K562 (cell line): Measurements from ENCODE around the gene AGAP1. TPM values are rescaled to one million over a fixed set of nuclear protein-coding genes. Genes with fewer than 3 reads are reported as not detected.

Experiments used
- ATAC-seq: fragments of 200-7000 bp; cut with Tn5 transposase; 3 replicates; pipeline ENCODE4 v1.9.1; 2020; ENCODE audit warnings: moderate library complexity
- BruUV-seq: library from RNA; stranded (reverse); fragments of 400-500 nt; replicated peaks from 2 replicates; lab custom pipeline; 2021; lab: Mats Ljungman, UMichigan
- CTCF ChIA-PET: fragments of 300-600 bp; formaldehyde crosslinking; extraction: SDS; loops from one replicate; lab custom pipeline; 2021; ENCODE audit warnings: low intra/inter-chr PET ratio; lab: Yijun Ruan, JAX
- POLR2A ChIA-PET: fragments of 300-600, 350-650 bp; sonication (Branson Sonifier 250); formaldehyde crosslinking; extraction: SDS; loops from one replicate; lab custom pipeline; 2021; ENCODE audit warnings: antibody characterized with exemption, inconsistent platforms; lab: Yijun Ruan, JAX
- DNase-seq, 4 experiments: peaks; one replicate each; pipeline versions ENCODE4 v3.0.0 to v3.0.0-alpha.2; 2011 to 2018; ENCODE audit warnings: low spot score in 3 of 4, mixed read lengths in 3 of 4; ENCODE audit errors: extremely low read depth in 1 of 4
- FAIRE-seq: peaks from 2 replicates; lab custom pipeline; 2011; peaks lifted over from hg19 to GRCh38; lab: Jason Lieb, UNC
- H2AFZ ChIP-seq: 2 replicates; pipeline ENCODE4 v1.6.0; 2011; ENCODE audit warnings: low read depth, low read length, control low read depth, inconsistent platforms
- H3K27ac ChIP-seq: fragments of 200-600 bp; 3 replicates; pipeline ENCODE4 v1.8.0; 2011; ENCODE audit warnings: low read depth, mild to moderate bottlenecking, control low read depth, inconsistent platforms, low read length, moderate library complexity, mixed read lengths; ENCODE audit errors: extremely low read depth
- H3K27me3 ChIP-seq, 2 experiments: fragments of 300-600 bp in 1 of 2; 2 replicates in 1 of 2; 3 replicates in 1 of 2; pipeline versions ENCODE4 v1.6.0 to v1.8.0; 2011; ENCODE audit warnings: inconsistent platforms in 2 of 2, low read length in 2 of 2, mild to moderate bottlenecking in 1 of 2, mixed read lengths in 1 of 2, moderate library complexity in 1 of 2; ENCODE audit not compliant: control insufficient read depth in 2 of 2, insufficient read depth in 2 of 2
- H3K36me3 ChIP-seq: fragments of 300-600 bp; 3 replicates; pipeline ENCODE4 v1.8.0; 2011; ENCODE audit warnings: mild to moderate bottlenecking, low read length, inconsistent platforms; ENCODE audit not compliant: control insufficient read depth, insufficient read depth
- H3K4me1 ChIP-seq, 2 experiments: fragments of 200-600 bp in 1 of 2; replicated peaks in 1 of 2; 2 replicates in 1 of 2; 3 replicates in 1 of 2; pipeline versions ENCODE4 v1.5.1 to v1.8.0; 2011; ENCODE audit warnings: inconsistent platforms in 2 of 2, low read length in 2 of 2, mild to moderate bottlenecking in 1 of 2, mixed read lengths in 1 of 2, moderate library complexity in 1 of 2; ENCODE audit not compliant: control insufficient read depth in 2 of 2, insufficient read depth in 2 of 2
- H3K4me2 ChIP-seq: 2 replicates; pipeline ENCODE4 v1.6.1; 2011; ENCODE audit warnings: low read length, control low read depth, inconsistent platforms, mixed read lengths; ENCODE audit not compliant: insufficient read depth
- H3K4me3 ChIP-seq: fragments of 200-600 bp; sonication (generic), shearing (Covaris generic); 2 replicates; pipeline ENCODE4 v1.5.1; 2016; ENCODE audit warnings: control low read depth, inconsistent platforms
- H3K79me2 ChIP-seq: fragments of 200-600 bp; 3 replicates; pipeline ENCODE4 v1.8.0; 2011; ENCODE audit warnings: low read length, inconsistent platforms; ENCODE audit not compliant: control insufficient read depth, insufficient read depth
- H3K9ac ChIP-seq, 2 experiments: 2 replicates each; pipeline versions ENCODE4 v1.6.0 to v1.6.1; 2011; ENCODE audit warnings: low read depth in 2 of 2, low read length in 2 of 2, control low read depth in 1 of 2, inconsistent platforms in 1 of 2, mild to moderate bottlenecking in 1 of 2, mixed read lengths in 1 of 2; ENCODE audit not compliant: insufficient read depth in 1 of 2
- H3K9me1 ChIP-seq: one replicate; pipeline ENCODE4 v1.6.0; 2011; ENCODE audit warnings: inconsistent platforms, mild to moderate bottlenecking, low read length, moderate library complexity; ENCODE audit not compliant: control insufficient read depth, insufficient read depth
- H3K9me3 ChIP-seq: replicated peaks from 2 replicates; pipeline ENCODE4 v1.5.1; 2011; ENCODE audit warnings: low read depth, low read length, inconsistent platforms; ENCODE audit not compliant: control insufficient read depth, insufficient read depth
- H4K20me1 ChIP-seq: replicated peaks from 2 replicates; pipeline ENCODE4 v1.6.1; 2011; ENCODE audit warnings: low read length, inconsistent platforms, mixed read lengths; ENCODE audit not compliant: control insufficient read depth, insufficient read depth
- BRCA1 ChIP-seq, 2 experiments: fragments of 450-650 bp in 1 of 2; sonication (generic) in 1 of 2; formaldehyde crosslinking in 1 of 2; IDR thresholded peaks; 2 replicates each; pipeline versions ENCODE4 v1.5.0 to v1.6.1; 2017 to 2020; ENCODE audit warnings: mild to moderate bottlenecking in 1 of 2, missing genetic modification reagents in 1 of 2
- HDGF ChIP-seq: fragments of 450-650 bp; IDR thresholded peaks from 2 replicates; pipeline ENCODE4 v1.6.1; 2016
- KLF6 ChIP-seq: fragments of 250-450 bp; sonication (Bioruptor Pico); IDR thresholded peaks from 2 replicates; pipeline ENCODE4 v1.4.0; 2020; ENCODE audit warnings: mild to moderate bottlenecking, moderate library complexity, borderline replicate concordance
- LEF1 ChIP-seq: fragments of 450-650 bp; IDR thresholded peaks from 2 replicates; pipeline ENCODE4 v1.6.1; 2016; ENCODE audit warnings: mild to moderate bottlenecking
- MCM2 ChIP-seq: fragments of 450-650 bp; IDR thresholded peaks from 2 replicates; pipeline ENCODE4 v1.6.1; 2017; ENCODE audit warnings: low read depth, mild to moderate bottlenecking
- MEIS2 ChIP-seq: fragments of 450-650 bp; IDR thresholded peaks from 2 replicates; pipeline ENCODE4 v1.6.1; 2014; ENCODE audit warnings: mild to moderate bottlenecking; ENCODE audit not compliant: partially characterized antibody
- NR2C2 ChIP-seq, 2 experiments: fragments of 200-800 bp in 1 of 2; sonication (Bioruptor generic) in 1 of 2; sonication (generic) in 1 of 2; formaldehyde crosslinking in 1 of 2; IDR thresholded peaks; 2 replicates each; pipeline versions ENCODE4 v1.6.1 to v1.8.0; 2016 to 2022; ENCODE audit warnings: mild to moderate bottlenecking in 1 of 2, missing compliant biosample characterization in 1 of 2, missing genetic modification characterization in 1 of 2, missing genetic modification reagents in 1 of 2
- RBFOX2 ChIP-seq: fragments of 200-400 bp; formaldehyde crosslinking; IDR thresholded peaks from 2 replicates; pipeline ENCODE4 v1.6.1; 2017; ENCODE audit warnings: low read depth, mild to moderate bottlenecking, low read length, moderate library complexity
- SREBF2 ChIP-seq: sonication (generic); formaldehyde crosslinking; IDR thresholded peaks from 2 replicates; pipeline ENCODE4 v1.4.0; 2020; ENCODE audit warnings: mild to moderate bottlenecking, missing genetic modification reagents
- TEAD2 ChIP-seq: fragments of 450-650 bp; IDR thresholded peaks from 2 replicates; pipeline ENCODE4 v1.6.1; 2016; ENCODE audit warnings: missing genetic modification characterization, control low read depth, missing compliant biosample characterization
- ZNF780A ChIP-seq: fragments of 250-450 bp; sonication (Bioruptor Pico); IDR thresholded peaks from 2 replicates; pipeline ENCODE4 v1.5.0; 2021; ENCODE audit warnings: mild to moderate bottlenecking
- WGBS: fragments of 100-300 bp; shearing (Covaris generic); methylation state at CpG from one replicate; pipeline ENCODE4 v1.1.6; 2016; ENCODE audit warnings: low coverage, mixed read lengths; ENCODE audit not compliant: insufficient coverage; ENCODE audit errors: missing lambda C conversion rate; 5-methylcytosine and 5-hydroxymethylcytosine counted together
- in situ Hi-C: fragments of 300-500 bp; cut with MboI; formaldehyde crosslinking; loops from 4 replicates; pipeline ENCODE4 v1.15.0; 2018; ENCODE audit warnings: inconsistent platforms, mixed read lengths
- intact Hi-C: fragments of 100-400 bp; cut with micrococcal nuclease; formaldehyde crosslinking; loops from 2 replicates; pipeline ENCODE4 v1.14.2; 2022
- polyA plus RNA-seq, 8 experiments: library from polyadenylated mRNA; depleted of rRNA in 4 of 8; stranded (reverse) in 5 of 8; unstranded in 3 of 8; fragments of >200 nt; fragmentation: Nextera tagmentation in 2 of 8; fragmentation: Illumina TruSeq in 1 of 8; extraction: Ambion mirVana in 2 of 8; extraction: Trizol in 1 of 8; gene quantifications; 2 replicates each; pipeline versions ENCODE4 v1.2.1 to v1.2.3, GENCODE V29; 2011 to 2014; ENCODE audit warnings: inconsistent platforms in 1 of 8, missing spikeins in 1 of 8
- total RNA-seq, 7 experiments: library from RNA; depleted of rRNA in 6 of 7; stranded (reverse); fragments of >200 nt in 6 of 7; fragmentation: Illumina TruSeq in 2 of 7; extraction: Trizol in 2 of 7; gene quantifications; 2 replicates each; pipeline versions ENCODE4 v1.2.1 to v1.2.3, GENCODE V29; 2011 to 2021; ENCODE audit warnings: low replicate concordance in 1 of 7
- TF ChIP-seq, protein P1 (sequence below): fragments of 450-650 bp; IDR thresholded peaks from 2 replicates; pipeline ENCODE4 v1.7.0; 2016; ENCODE audit warnings: borderline replicate concordance

Gene AGAP1
- total and polyA plus RNA-seq, 9 of the 15 experiments (the other 6 are each of a cell fraction or from before 2014, with no cell fraction given): 1.3 to 24.0 (median 10.6) TPM

- ATAC-seq (no peak), FAIRE-seq (no peak), DNase-seq (no peak)
- in situ Hi-C loops: no loop called here
- no TSS peak for BruUV-seq
- Histone ChIP-seq H3K9ac (no peak overlapping the region), H4K20me1 (0 out of 2 replicates have a peak, but pooled peaks cover 2% of the 10 kb centered on the region), H3K9me3 (no peaks in the 10 kb centered on the region), H3K36me3 (no peaks in the 10 kb centered on the region; the same call in 2 of the 3 replicates), H3K4me1 (no peaks in the 10 kb centered on the region), H3K27me3 (no peaks in the 10 kb centered on the region), H3K4me3 (no peak overlapping the region), H2AFZ (no peak overlapping the region), H3K9me1 (peaks cover 2% of the 10 kb centered on the region), H3K79me2 (no peaks in the 10 kb centered on the region), H3K27ac (no peak overlapping the region), H3K4me2 (no peak overlapping the region)
- 72% methylated on average over 9 of the region's 11 CpGs for WGBS
- intact Hi-C loops: no loop called here
- CTCF ChIA-PET: no interaction called here
- TF ChIP-seq KLF6 (CRISPR knock-in tag): no peak
- no peak for TF ChIP-seq HDGF
- TF ChIP-seq SREBF2 (CRISPR knock-in tag): no peak
- POLR2A ChIA-PET: no interaction called here
Measured at GRCh38 chr2:235976956-235977355, 483.1 kb downstream of the AGAP1 start.

GRCh38 chr2:235977445-235977844, 483.6 kb downstream of the AGAP1 start:
- no peak overlapping the region for H2AFZ ChIP-seq
- BruUV-seq: no TSS peak
- in situ Hi-C loops (no loop called here), intact Hi-C loops (no loop called here)
- H3K4me3 ChIP-seq: no peak overlapping the region
- H3K27me3 ChIP-seq: no peaks in the 10 kb centered on the region
- no peak overlapping the region for H3K4me2 ChIP-seq
- H4K20me1 ChIP-seq: 0 out of 2 replicates have a peak, but pooled peaks cover 2% of the 10 kb centered on the region
- H3K27ac ChIP-seq: no peak overlapping the region
- H3K79me2 ChIP-seq: no peaks in the 10 kb centered on the region
- ChIA-PET CTCF (no interaction called here), POLR2A (no interaction called here)
- no peak for TF ChIP-seq LEF1
- TF ChIP-seq, protein P1, sequence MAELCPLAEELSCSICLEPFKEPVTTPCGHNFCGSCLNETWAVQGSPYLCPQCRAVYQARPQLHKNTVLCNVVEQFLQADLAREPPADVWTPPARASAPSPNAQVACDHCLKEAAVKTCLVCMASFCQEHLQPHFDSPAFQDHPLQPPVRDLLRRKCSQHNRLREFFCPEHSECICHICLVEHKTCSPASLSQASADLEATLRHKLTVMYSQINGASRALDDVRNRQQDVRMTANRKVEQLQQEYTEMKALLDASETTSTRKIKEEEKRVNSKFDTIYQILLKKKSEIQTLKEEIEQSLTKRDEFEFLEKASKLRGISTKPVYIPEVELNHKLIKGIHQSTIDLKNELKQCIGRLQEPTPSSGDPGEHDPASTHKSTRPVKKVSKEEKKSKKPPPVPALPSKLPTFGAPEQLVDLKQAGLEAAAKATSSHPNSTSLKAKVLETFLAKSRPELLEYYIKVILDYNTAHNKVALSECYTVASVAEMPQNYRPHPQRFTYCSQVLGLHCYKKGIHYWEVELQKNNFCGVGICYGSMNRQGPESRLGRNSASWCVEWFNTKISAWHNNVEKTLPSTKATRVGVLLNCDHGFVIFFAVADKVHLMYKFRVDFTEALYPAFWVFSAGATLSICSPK: no peak
- no peak for TF ChIP-seq BRCA1 (IDR thresholded peaks at IDR 0.05)
- no peak for TF ChIP-seq BRCA1 (CRISPR knock-in tag; IDR thresholded peaks at IDR 0.05)
- no peak for TF ChIP-seq NR2C2 (CRISPR knock-in tag; IDR thresholded peaks at IDR 0.05)
- no peak for TF ChIP-seq NR2C2 (tag; IDR thresholded peaks at IDR 0.05)
- TF ChIP-seq TEAD2 (tag): no peak
- TF ChIP-seq MCM2: no peak
- no peak for TF ChIP-seq RBFOX2
- TF ChIP-seq MEIS2: no peak
- TF ChIP-seq ZNF780A (CRISPR knock-in tag): no peak
- H3K9me3 ChIP-seq: no peaks in the 10 kb centered on the region
- FAIRE-seq (no peak), DNase-seq (no peak), ATAC-seq (no peak)
- peaks cover 2% of the 10 kb centered on the region for H3K9me1 ChIP-seq
- no peaks in the 10 kb centered on the region; the same call in 2 of the 3 replicates for H3K36me3 ChIP-seq
- WGBS: 82% methylated on average over 9 of the region's 9 CpGs
- no peak overlapping the region for H3K9ac ChIP-seq
- no peaks in the 10 kb centered on the region for H3K4me1 ChIP-seq
